Measurements from ENCODE around the gene DOP1A. TPM values are rescaled to one million over a fixed set of nuclear protein-coding genes. Genes with fewer than 3 reads are reported as not detected.

Gene DOP1A
- total and polyA plus RNA-seq, 2 of the 13 experiments (the other 11 are each of a cell fraction or from before 2014, with no cell fraction given): 5.2 to 16.7 TPM

- TF ChIP-seq STAT6 (CRISPR knock-in tag; IDR thresholded peaks at IDR 0.05; ENCODE audit: borderline replicate concordance): peak; percentile 72; the same call in 1 of the 2 replicates
- peak; percentile 53; the same call in 1 of the 2 replicates for TF ChIP-seq BCL3 (CRISPR knock-in tag; IDR thresholded peaks at IDR 0.05)
- TF ChIP-seq SALL2 (CRISPR knock-in tag; IDR thresholded peaks at IDR 0.05): peak; percentile 73
- TF ChIP-seq PHB2 (IDR thresholded peaks at IDR 0.05; ENCODE audit: partially characterized antibody): no peak
- peak; percentile 68; the same call in 1 of the 2 replicates for TF ChIP-seq ZNF746 (CRISPR knock-in tag; IDR thresholded peaks at IDR 0.05)
- peak; percentile 38; the same call in 1 of the 2 replicates for TF ChIP-seq FOXK1 (CRISPR knock-in tag; IDR thresholded peaks at IDR 0.05; ENCODE audit: borderline replicate concordance, low read depth)
- peak; percentile 83 for TF ChIP-seq ELF3 (CRISPR knock-in tag; IDR thresholded peaks at IDR 0.05)
- peak; percentile 56; the same call in 1 of the 2 replicates for TF ChIP-seq ZNF512B (CRISPR knock-in tag; IDR thresholded peaks at IDR 0.05; ENCODE audit: borderline replicate concordance)
- no peak for TF ChIP-seq ZNF251 (CRISPR knock-in tag; IDR thresholded peaks at IDR 0.05)
- TF ChIP-seq TP53 (CRISPR knock-in tag; conservative IDR thresholded peaks at IDR 0.05): no peak
- TF ChIP-seq ZNF512 (CRISPR knock-in tag; IDR thresholded peaks at IDR 0.05): no peak
- TF ChIP-seq HINFP (CRISPR knock-in tag; IDR thresholded peaks at IDR 0.05; ENCODE audit: low read depth): peak; percentile 14; the same call in 1 of the 2 replicates
- no peak for TF ChIP-seq MBNL3 (CRISPR knock-in tag; conservative IDR thresholded peaks at IDR 0.05)
- no peak for TF ChIP-seq MLLT10 (CRISPR knock-in tag; IDR thresholded peaks at IDR 0.05)
- peak; percentile 44 for TF ChIP-seq ZNF883 (CRISPR knock-in tag; IDR thresholded peaks at IDR 0.05; ENCODE audit: not compliant biosample characterization)
- peak; percentile 95 for TF ChIP-seq SP4 (CRISPR knock-in tag; IDR thresholded peaks at IDR 0.05)
- TF ChIP-seq ZNF615 (CRISPR knock-in tag; IDR thresholded peaks at IDR 0.05; ENCODE audit: borderline replicate concordance): 0 out of 2 replicates have a peak, but pooled peaks have one; percentile 67
These were observed 125.6 kb downstream of the DOP1A start, which contains the start of the genes PGM3 and RWDD2A (continued) for GRCh38 chr6:83192871-83193746.
